ENCODE measurements around the gene RAC3. TPM values are rescaled to one million over a fixed set of nuclear protein-coding genes. Genes with fewer than 3 reads are reported as not detected.

Gene RAC3
- total and polyA plus RNA-seq, 9 of the 15 experiments (the other 6 are each of a cell fraction or from before 2014, with no cell fraction given), result 0.23 to 292 (median 118) TPM

GRCh38 chr17:82000803-82001570, 30.5 kb upstream of the RAC3 start (continued):
- TF ChIP-seq CUX1 (CRISPR knock-in tag; IDR thresholded peaks at IDR 0.05) (no peak), SNAPC5 (CRISPR knock-in tag; IDR thresholded peaks at IDR 0.05) (no peak), POLR2AphosphoS2 (IDR thresholded peaks at IDR 0.05; ENCODE audit: low read length) (no peak), CHD2 (IDR thresholded peaks at IDR 0.05; ENCODE audit: low read depth, low read length) (no peak), TEAD4 (IDR thresholded peaks at IDR 0.05; ENCODE audit: low read length) (no peak), TEAD4 (CRISPR knock-in tag; IDR thresholded peaks at IDR 0.05; ENCODE audit: borderline replicate concordance) (no peak), GATAD2B (IDR thresholded peaks at IDR 0.05; ENCODE audit: borderline replicate concordance) (no peak), PHTF2 (CRISPR knock-in tag; IDR thresholded peaks at IDR 0.05) (no peak)

Measured in K562 (cell line).